Fibroblast of lung (primary cell): Measurements from ENCODE around the gene WDR7. TPM values are rescaled to one million over a fixed set of nuclear protein-coding genes. Genes with fewer than 3 reads are reported as not detected.

Source experiments
- DNase-seq, 2 donors: peaks; one replicate each; pipeline versions ENCODE4 v3.0.0 to v3.0.0-alpha.2; 2010; ENCODE audit warnings: low read depth in 2 of 2
- H2AFZ ChIP-seq: 2 replicates; pipeline ENCODE4 v1.5.1; 2012; ENCODE audit warnings: low read length, control low read depth, inconsistent platforms
- H3K27ac ChIP-seq: 2 replicates; pipeline ENCODE4 v1.5.1; 2011; ENCODE audit warnings: low read length, control low read depth; ENCODE audit not compliant: insufficient read depth
- H3K27me3 ChIP-seq: 2 replicates; pipeline ENCODE4 v1.5.1; 2011; ENCODE audit warnings: mild to moderate bottlenecking, low read length; ENCODE audit not compliant: control insufficient read depth, insufficient read depth
- H3K36me3 ChIP-seq: 2 replicates; pipeline ENCODE4 v1.5.1; 2011; ENCODE audit warnings: low read length; ENCODE audit not compliant: control insufficient read depth, insufficient read depth
- H3K4me1 ChIP-seq: 2 replicates; pipeline ENCODE4 v1.5.1; 2011; ENCODE audit warnings: low read length; ENCODE audit not compliant: control insufficient read depth, insufficient read depth; ENCODE audit errors: extremely low read depth
- H3K4me2 ChIP-seq: 2 replicates; pipeline ENCODE4 v1.5.1; 2011; ENCODE audit warnings: low read length, control low read depth; ENCODE audit not compliant: insufficient read depth; ENCODE audit errors: extremely low read depth
- H3K4me3 ChIP-seq, 4 experiments: fragments of 200-600 bp in 1 of 4; sonication (generic) in 1 of 4; replicated peaks in 1 of 4; 2 replicates each; pipeline ENCODE4 v1.5.1; 2011 to 2016; ENCODE audit warnings: low read length in 4 of 4, low read depth in 3 of 4, mild to moderate bottlenecking in 3 of 4, control low read depth in 2 of 4, inconsistent platforms in 1 of 4, mixed read lengths in 1 of 4; ENCODE audit not compliant: insufficient read depth in 1 of 4; ENCODE audit errors: control extremely low read depth in 1 of 4
- H3K79me2 ChIP-seq: 2 replicates; pipeline ENCODE4 v1.5.1; 2012; ENCODE audit warnings: mild to moderate bottlenecking, low read length, inconsistent platforms; ENCODE audit not compliant: control insufficient read depth, insufficient read depth
- H3K9ac ChIP-seq: 2 replicates; pipeline ENCODE4 v1.5.1; 2011; ENCODE audit warnings: mild to moderate bottlenecking, low read length, control low read depth; ENCODE audit not compliant: insufficient read depth
- H3K9me3 ChIP-seq: 2 replicates; pipeline ENCODE4 v1.5.1; 2012; ENCODE audit warnings: low read depth, low read length; ENCODE audit not compliant: control insufficient read depth, insufficient read depth
- H4K20me1 ChIP-seq: 2 replicates; pipeline ENCODE4 v1.5.1; 2011; ENCODE audit warnings: low read length; ENCODE audit not compliant: control insufficient read depth, insufficient read depth; ENCODE audit errors: extremely low read depth
- CTCF ChIP-seq, 2 donors: IDR thresholded peaks in 1 of 2; conservative IDR thresholded peaks in 1 of 2; 1 replicate in 1 of 2; 2 replicates in 1 of 2; pipeline ENCODE4 v1.5.1; 2011 to 2012; ENCODE audit warnings: low read length in 2 of 2, control low read depth in 1 of 2, inconsistent platforms in 1 of 2, low read depth in 1 of 2, mild to moderate bottlenecking in 1 of 2
- EZH2 ChIP-seq: IDR thresholded peaks from 2 replicates; pipeline ENCODE4 v1.5.1; 2012; ENCODE audit warnings: low read length, control low read depth, mild to moderate bottlenecking; ENCODE audit errors: missing control alignments
- polyA plus RNA-seq, 2 donors: library from polyadenylated mRNA; depleted of rRNA in 1 of 2; stranded (reverse) in 1 of 2; unstranded in 1 of 2; fragments of >200 nt; gene quantifications; 2 replicates each; pipeline ENCODE4 v1.2.1, GENCODE V29; 2011 to 2012; ENCODE audit warnings: missing spikeins in 1 of 2
- total RNA-seq: library from RNA; depleted of rRNA; stranded (reverse); fragments of >200 nt; gene quantifications from 2 replicates; pipeline ENCODE4 v1.2.1, GENCODE V29; 2014

Gene WDR7
- total and polyA plus RNA-seq, 2 donors (not counting 1 experiment from before 2014, with no cell fraction given), result 7.2 to 27.2 TPM

DNA sequence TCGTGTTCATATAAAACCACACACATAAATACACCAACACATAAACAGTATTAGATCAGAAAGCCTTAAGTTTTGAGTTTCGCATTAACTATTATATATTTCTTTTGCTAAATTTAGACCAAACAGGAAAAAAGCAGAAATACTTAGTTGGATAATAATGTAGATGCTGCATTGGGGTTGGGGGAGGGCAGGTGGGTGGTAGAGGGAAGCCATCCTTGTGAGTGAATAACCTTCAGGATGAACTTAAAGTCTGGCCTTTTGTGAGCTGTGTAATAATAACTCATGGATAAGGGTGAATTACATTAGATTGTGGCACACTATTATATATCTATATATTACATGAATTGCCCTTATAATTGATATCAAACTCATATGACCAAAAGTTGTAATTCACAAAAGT, 174.7 kb downstream of the WDR7 start:
- no peak for DNase-seq
- H4K20me1 ChIP-seq, result no peaks in the 10 kb centered on the region
- H3K79me2 ChIP-seq, result no peaks in the 10 kb centered on the region
- H3K4me1 ChIP-seq, result no peaks in the 10 kb centered on the region
- no peak overlapping the region for H3K9ac ChIP-seq
- H3K4me2 ChIP-seq, result no peak overlapping the region
- H3K4me3 ChIP-seq, result no peak overlapping the region
- H3K36me3 ChIP-seq, result no peaks in the 10 kb centered on the region
- H3K9me3 ChIP-seq, result no peaks in the 10 kb centered on the region
- H3K27ac ChIP-seq, result no peak overlapping the region
- H3K27me3 ChIP-seq, result no peaks in the 10 kb centered on the region
- no peak for TF ChIP-seq EZH2
- TF ChIP-seq CTCF (conservative IDR thresholded peaks at IDR 0.05 in 1 of 2, IDR thresholded peaks at IDR 0.05 in 1 of 2; ENCODE audit: low read depth in 1 of 2, low read length in 2 of 2), result no peak
- H2AFZ ChIP-seq, result no peak overlapping the region

DNA sequence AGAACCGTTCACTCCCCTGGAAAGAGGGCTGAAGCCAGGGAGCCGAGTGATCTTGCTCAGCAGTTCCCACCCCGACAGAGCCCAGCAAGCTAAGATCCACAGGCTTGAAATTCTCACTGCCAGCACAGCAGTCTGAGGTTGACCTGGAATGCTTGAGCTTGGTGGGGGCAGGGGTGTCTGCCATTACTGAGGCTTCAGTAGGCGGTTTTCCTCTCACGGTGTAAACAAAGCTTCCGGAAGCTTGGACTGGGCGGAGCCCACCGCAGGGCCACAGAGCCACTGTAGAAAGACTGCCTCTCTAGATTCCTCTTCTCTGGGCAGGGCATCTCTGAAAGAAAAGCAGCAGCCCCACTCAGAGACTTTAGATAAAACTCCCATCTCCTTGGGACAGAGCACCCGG, 180.8 kb downstream of the WDR7 start:
- DNase-seq, result peak; percentile 29 to 68
- Histone ChIP-seq H3K36me3 (no peaks in the 10 kb centered on the region), H3K4me2 (no peak overlapping the region)

GRCh38 chr18:56835331-56835730, 184.2 kb downstream of the WDR7 start:
- H3K27me3 ChIP-seq, result no peaks in the 10 kb centered on the region
- H3K9me3 ChIP-seq, result no peaks in the 10 kb centered on the region
- H3K4me3 ChIP-seq, result no peak overlapping the region
- H3K27ac ChIP-seq, result no peak overlapping the region
- no peaks in the 10 kb centered on the region for H4K20me1 ChIP-seq
- H3K4me2 ChIP-seq, result no peak overlapping the region
- TF ChIP-seq EZH2 (no peak), CTCF (conservative IDR thresholded peaks at IDR 0.05 in 1 of 2, IDR thresholded peaks at IDR 0.05 in 1 of 2; ENCODE audit: low read depth in 1 of 2, low read length in 2 of 2) (no peak)
- H3K36me3 ChIP-seq, result no peaks in the 10 kb centered on the region
- H2AFZ ChIP-seq, result no peak overlapping the region
- no peaks in the 10 kb centered on the region for H3K4me1 ChIP-seq
- DNase-seq, result peak in 1 of 2 donors; percentile 28
- no peak overlapping the region for H3K9ac ChIP-seq
- H3K79me2 ChIP-seq, result no peaks in the 10 kb centered on the region

More for the DNA sequence above, 180.8 kb downstream of the WDR7 start:
- no peaks in the 10 kb centered on the region for H4K20me1 ChIP-seq
- H2AFZ ChIP-seq, result no peak overlapping the region
- H3K4me3 ChIP-seq, result no peak overlapping the region
- TF ChIP-seq CTCF (conservative IDR thresholded peaks at IDR 0.05 in 1 of 2, IDR thresholded peaks at IDR 0.05 in 1 of 2; ENCODE audit: low read depth in 1 of 2, low read length in 2 of 2) (no peak), EZH2 (no peak)
- H3K79me2 ChIP-seq, result no peaks in the 10 kb centered on the region
- no peak overlapping the region for H3K9ac ChIP-seq
- H3K4me1 ChIP-seq, result no peaks in the 10 kb centered on the region
- H3K9me3 ChIP-seq, result no peaks in the 10 kb centered on the region
- H3K27me3 ChIP-seq, result no peaks in the 10 kb centered on the region
- no peak overlapping the region for H3K27ac ChIP-seq
